Measurements from ENCODE around the gene ITGB3BP.

DNA sequence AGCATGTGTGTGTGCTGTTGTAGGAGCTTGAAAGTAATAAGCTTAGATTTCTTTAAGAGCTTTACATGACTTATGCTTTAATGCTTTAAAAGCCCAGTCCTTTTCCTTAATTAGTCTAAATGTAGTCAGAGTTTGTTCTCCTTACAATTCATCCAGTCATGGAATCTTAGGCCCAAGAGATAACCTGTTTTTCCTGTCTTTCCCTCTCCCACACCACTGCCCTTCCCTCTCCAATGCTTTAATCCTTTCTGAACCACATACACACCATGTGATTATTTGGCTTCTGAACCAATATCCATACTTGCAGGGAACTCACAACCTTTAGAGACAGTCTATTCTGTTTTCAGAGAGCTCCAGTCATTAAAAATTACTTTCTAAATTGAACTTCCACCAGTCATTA is 118.0 kb downstream of the ITGB3BP start:
- TF ChIP-seq, protein P1, sequence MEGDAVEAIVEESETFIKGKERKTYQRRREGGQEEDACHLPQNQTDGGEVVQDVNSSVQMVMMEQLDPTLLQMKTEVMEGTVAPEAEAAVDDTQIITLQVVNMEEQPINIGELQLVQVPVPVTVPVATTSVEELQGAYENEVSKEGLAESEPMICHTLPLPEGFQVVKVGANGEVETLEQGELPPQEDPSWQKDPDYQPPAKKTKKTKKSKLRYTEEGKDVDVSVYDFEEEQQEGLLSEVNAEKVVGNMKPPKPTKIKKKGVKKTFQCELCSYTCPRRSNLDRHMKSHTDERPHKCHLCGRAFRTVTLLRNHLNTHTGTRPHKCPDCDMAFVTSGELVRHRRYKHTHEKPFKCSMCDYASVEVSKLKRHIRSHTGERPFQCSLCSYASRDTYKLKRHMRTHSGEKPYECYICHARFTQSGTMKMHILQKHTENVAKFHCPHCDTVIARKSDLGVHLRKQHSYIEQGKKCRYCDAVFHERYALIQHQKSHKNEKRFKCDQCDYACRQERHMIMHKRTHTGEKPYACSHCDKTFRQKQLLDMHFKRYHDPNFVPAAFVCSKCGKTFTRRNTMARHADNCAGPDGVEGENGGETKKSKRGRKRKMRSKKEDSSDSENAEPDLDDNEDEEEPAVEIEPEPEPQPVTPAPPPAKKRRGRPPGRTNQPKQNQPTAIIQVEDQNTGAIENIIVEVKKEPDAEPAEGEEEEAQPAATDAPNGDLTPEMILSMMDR (optimal IDR thresholded peaks at IDR 0.05 in 1 of 3, IDR thresholded peaks at IDR 0.05 in 1 of 3, conservative IDR thresholded peaks at IDR 0.05 in 1 of 3; ENCODE audit: extremely low read depth in 1 of 3, insufficient read depth in 2 of 3, low read length in 3 of 3) = no peak
- TF ChIP-seq EZH2 (IDR thresholded peaks at IDR 0.05; ENCODE audit: low read length) = no peak
